PC-3 (cell line): ENCODE measurements around the gene CDCA4.

Source experiments
- CTCF ChIP-seq: fragments of 300-600 bp; sonication (generic); conservative IDR thresholded peaks from 2 replicates; pipeline ENCODE4 v1.5.1; 2017; ENCODE audit warnings: antibody characterized with exemption, low read depth, mild to moderate bottlenecking, low read length
- EZH2phosphoT487 ChIP-seq: fragments of 300-600 bp; sonication (generic); IDR thresholded peaks from 2 replicates; pipeline ENCODE4 v1.6.1; 2018; ENCODE audit warnings: mild to moderate bottlenecking, antibody characterized with exemption, low read length, borderline replicate concordance

- TF ChIP-seq CTCF (no peak), EZH2phosphoT487 (no peak)
Measured at GRCh38 chr14:104977681-104978653, 42.9 kb downstream of the CDCA4 start, which contains the start of gene AHNAK2.
